ENCODE results near the gene KLRB1.
"Not testable (repeated sequence)": the region's sequence is repeated elsewhere in the genome, so short reads cannot be mapped to it uniquely, and the experiment has no call there.

The KLRB1 gene

GRCh38 chr12:9610606-9611005 is 2.9 kb upstream of the KLRB1 start:
- not testable (repeated sequence) for H3K4me1 ChIP-seq (ENCODE audit: control insufficient read depth in 2 of 2, insufficient read depth in 1 of 2, low read depth in 1 of 2, low read length in 2 of 2); H2BK15ac ChIP-seq (ENCODE audit: low read length); H2AFZ ChIP-seq (ENCODE audit: low read length); H3K4ac ChIP-seq (ENCODE audit: low read length); H3K23ac ChIP-seq (ENCODE audit: low read depth, low read length, poor library complexity); H2BK5ac ChIP-seq (ENCODE audit: low read length); H3K4me2 ChIP-seq (ENCODE audit: insufficient read depth, low read length, poor library complexity, severe bottlenecking); H3K14ac ChIP-seq (ENCODE audit: low read length); H4K91ac ChIP-seq (ENCODE audit: low read depth, low read length, poor library complexity); H3K36me3 ChIP-seq (replicated peaks in 1 of 2; ENCODE audit: control insufficient read depth in 2 of 2, insufficient read depth in 2 of 2, low read length in 2 of 2); H2AK5ac ChIP-seq (ENCODE audit: low read depth, low read length); H3K27me3 ChIP-seq (ENCODE audit: control insufficient read depth in 3 of 3, insufficient read depth in 3 of 3, low read depth in 1 of 3, low read length in 3 of 3); H2BK120ac ChIP-seq (ENCODE audit: low read depth, low read length); H2BK12ac ChIP-seq (ENCODE audit: low read length); H3K18ac ChIP-seq (ENCODE audit: low read length); DNase-seq (ENCODE audit: low spot score); H3K9ac ChIP-seq (ENCODE audit: low read depth, low read length, poor library complexity); H3K79me1 ChIP-seq (ENCODE audit: low read depth, low read length); H3K27ac ChIP-seq (replicated peaks; ENCODE audit: low read length); H3K4me3 ChIP-seq (ENCODE audit: low read length in 2 of 2); H3K9me3 ChIP-seq (replicated peaks in 1 of 2; ENCODE audit: control insufficient read depth in 2 of 2, insufficient read depth in 1 of 2, low read depth in 1 of 2, low read length in 2 of 2); H4K8ac ChIP-seq (ENCODE audit: low read depth, low read length)
- no CpG with 5 or more reads among the region's 5 CpGs for WGBS, 2 donors (ENCODE audit: extremely low coverage in 2 of 2, insufficient read length in 2 of 2, insufficient replicate concordance in 1 of 2)

- Histone ChIP-seq H3K9me3 (replicated peaks in 1 of 2; ENCODE audit: control insufficient read depth in 2 of 2, insufficient read depth in 1 of 2, low read depth in 1 of 2, low read length in 2 of 2) (peaks cover 0 to 4% of the 10 kb centered on the region in 2 donors), H4K91ac (ENCODE audit: low read depth, low read length, poor library complexity) (no peak overlapping the region), H3K23ac (ENCODE audit: low read depth, low read length, poor library complexity) (no peak overlapping the region), H3K4me1 (ENCODE audit: control insufficient read depth in 2 of 2, insufficient read depth in 1 of 2, low read depth in 1 of 2, low read length in 2 of 2) (no peaks in the 10 kb centered on the region), H2BK120ac (ENCODE audit: low read depth, low read length) (no peak overlapping the region), H3K18ac (ENCODE audit: low read length) (no peak overlapping the region), H2BK5ac (ENCODE audit: low read length) (no peak overlapping the region), H3K36me3 (replicated peaks in 1 of 2; ENCODE audit: control insufficient read depth in 2 of 2, insufficient read depth in 2 of 2, low read length in 2 of 2) (no peaks in the 10 kb centered on the region), H3K9ac (ENCODE audit: low read depth, low read length, poor library complexity) (no peak overlapping the region), H2AFZ (ENCODE audit: low read length) (no peak overlapping the region), H2BK15ac (ENCODE audit: low read length) (no peak overlapping the region), H3K27me3 (ENCODE audit: control insufficient read depth in 3 of 3, insufficient read depth in 3 of 3, low read depth in 1 of 3, low read length in 3 of 3) (no peaks in the 10 kb centered on the region), H4K8ac (ENCODE audit: low read depth, low read length) (no peak overlapping the region), H3K27ac (replicated peaks; ENCODE audit: low read length) (no peak overlapping the region), H2AK5ac (ENCODE audit: low read depth, low read length) (no peak overlapping the region), H3K4me3 (ENCODE audit: low read length in 2 of 2) (no peak overlapping the region), H3K79me1 (ENCODE audit: low read depth, low read length) (no peaks in the 10 kb centered on the region), H2BK12ac (ENCODE audit: low read length) (no peak overlapping the region), H3K14ac (ENCODE audit: low read length) (no peak overlapping the region), H3K4me2 (ENCODE audit: insufficient read depth, low read length, poor library complexity, severe bottlenecking) (no peak overlapping the region), H3K4ac (ENCODE audit: low read length) (no peak overlapping the region)
- WGBS, 2 donors (ENCODE audit: extremely low coverage in 2 of 2, insufficient read length in 2 of 2, insufficient replicate concordance in 1 of 2), result no CpG with 5 or more reads among the region's 4 CpGs
- DNase-seq (ENCODE audit: low spot score), result no peak
Observed at GRCh38 chr12:9606736-9607372, 862 bp downstream of the KLRB1 start.

DNA sequence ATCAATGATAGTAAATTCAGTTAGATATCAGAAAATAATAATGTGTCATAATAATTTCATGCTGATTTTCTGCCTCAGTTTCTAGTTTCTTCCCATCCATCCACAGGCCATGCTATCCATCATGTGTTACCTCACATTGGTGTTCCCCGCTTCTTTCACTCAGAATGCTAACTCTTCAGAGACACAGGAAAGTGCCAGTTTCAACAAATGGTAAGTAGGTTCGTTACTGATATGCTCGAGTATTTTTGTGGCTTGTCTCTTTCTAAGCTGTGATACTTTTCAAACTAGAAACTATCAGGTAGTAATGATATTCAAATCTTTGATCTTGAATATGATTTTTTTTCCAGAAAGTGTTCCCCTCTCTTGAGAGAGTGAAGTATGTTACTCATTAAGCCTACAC is 1.5 kb downstream of the KLRB1 start:
- Histone ChIP-seq H3K27me3 (ENCODE audit: control insufficient read depth in 3 of 3, insufficient read depth in 3 of 3, low read depth in 1 of 3, low read length in 3 of 3) (no peaks in the 10 kb centered on the region), H2BK120ac (ENCODE audit: low read depth, low read length) (no peak overlapping the region), H2BK5ac (ENCODE audit: low read length) (no peak overlapping the region), H2BK12ac (ENCODE audit: low read length) (no peak overlapping the region), H3K4me3 (ENCODE audit: low read length in 2 of 2) (no peak overlapping the region), H4K8ac (ENCODE audit: low read depth, low read length) (no peak overlapping the region), H2AFZ (ENCODE audit: low read length) (no peak overlapping the region), H3K14ac (ENCODE audit: low read length) (no peak overlapping the region), H3K9ac (ENCODE audit: low read depth, low read length, poor library complexity) (no peak overlapping the region), H3K79me1 (ENCODE audit: low read depth, low read length) (no peaks in the 10 kb centered on the region), H3K9me3 (replicated peaks in 1 of 2; ENCODE audit: control insufficient read depth in 2 of 2, insufficient read depth in 1 of 2, low read depth in 1 of 2, low read length in 2 of 2) (peaks cover 0 to 4% of the 10 kb centered on the region in 2 donors), H3K23ac (ENCODE audit: low read depth, low read length, poor library complexity) (no peak overlapping the region), H3K4ac (ENCODE audit: low read length) (no peak overlapping the region), H4K91ac (ENCODE audit: low read depth, low read length, poor library complexity) (no peak overlapping the region), H2BK15ac (ENCODE audit: low read length) (no peak overlapping the region), H3K4me1 (ENCODE audit: control insufficient read depth in 2 of 2, insufficient read depth in 1 of 2, low read depth in 1 of 2, low read length in 2 of 2) (no peaks in the 10 kb centered on the region), H3K18ac (ENCODE audit: low read length) (no peak overlapping the region), H3K4me2 (ENCODE audit: insufficient read depth, low read length, poor library complexity, severe bottlenecking) (no peak overlapping the region), H3K36me3 (replicated peaks in 1 of 2; ENCODE audit: control insufficient read depth in 2 of 2, insufficient read depth in 2 of 2, low read length in 2 of 2) (no peaks in the 10 kb centered on the region), H2AK5ac (ENCODE audit: low read depth, low read length) (no peak overlapping the region), H3K27ac (replicated peaks; ENCODE audit: low read length) (no peak overlapping the region)
- DNase-seq (ENCODE audit: low spot score), result no peak
- WGBS, 2 donors (ENCODE audit: extremely low coverage in 2 of 2, insufficient read length in 2 of 2, insufficient replicate concordance in 1 of 2), result no CpG with 5 or more reads among the region's 3 CpGs

- no peak overlapping the region for H2BK12ac ChIP-seq (ENCODE audit: low read length)
- no peak overlapping the region for H3K4me3 ChIP-seq (ENCODE audit: low read length in 2 of 2)
- no peak overlapping the region for H3K23ac ChIP-seq (ENCODE audit: low read depth, low read length, poor library complexity)
- no peak overlapping the region for H3K27ac ChIP-seq (replicated peaks; ENCODE audit: low read length)
- no peak overlapping the region for H4K8ac ChIP-seq (ENCODE audit: low read depth, low read length)
- no peak overlapping the region for H2BK15ac ChIP-seq (ENCODE audit: low read length)
- peaks cover 0 to under 1% of the 10 kb centered on the region in 2 donors for H3K9me3 ChIP-seq (replicated peaks in 1 of 2; ENCODE audit: control insufficient read depth in 2 of 2, insufficient read depth in 1 of 2, low read depth in 1 of 2, low read length in 2 of 2)
- H2AFZ ChIP-seq (ENCODE audit: low read length), result no peak overlapping the region
- H2BK5ac ChIP-seq (ENCODE audit: low read length), result no peak overlapping the region
- no peak overlapping the region for H2AK5ac ChIP-seq (ENCODE audit: low read depth, low read length)
- WGBS, 2 donors (ENCODE audit: extremely low coverage in 2 of 2, insufficient read length in 2 of 2, insufficient replicate concordance in 1 of 2), result no CpG with 5 or more reads among the region's 2 CpGs
- no peak for DNase-seq (ENCODE audit: low spot score)
- no peaks in the 10 kb centered on the region for H3K36me3 ChIP-seq (replicated peaks in 1 of 2; ENCODE audit: control insufficient read depth in 2 of 2, insufficient read depth in 2 of 2, low read length in 2 of 2)
- H3K79me1 ChIP-seq (ENCODE audit: low read depth, low read length), result no peaks in the 10 kb centered on the region
- H3K18ac ChIP-seq (ENCODE audit: low read length), result no peak overlapping the region
- H3K9ac ChIP-seq (ENCODE audit: low read depth, low read length, poor library complexity), result no peak overlapping the region
- H2BK120ac ChIP-seq (ENCODE audit: low read depth, low read length), result no peak overlapping the region
- no peaks in the 10 kb centered on the region for H3K4me1 ChIP-seq (ENCODE audit: control insufficient read depth in 2 of 2, insufficient read depth in 1 of 2, low read depth in 1 of 2, low read length in 2 of 2)
- no peak overlapping the region for H3K4me2 ChIP-seq (ENCODE audit: insufficient read depth, low read length, poor library complexity, severe bottlenecking)
- no peak overlapping the region for H3K4ac ChIP-seq (ENCODE audit: low read length)
- no peak overlapping the region for H4K91ac ChIP-seq (ENCODE audit: low read depth, low read length, poor library complexity)
- H3K14ac ChIP-seq (ENCODE audit: low read length), result no peak overlapping the region
- no peaks in the 10 kb centered on the region for H3K27me3 ChIP-seq (ENCODE audit: control insufficient read depth in 3 of 3, insufficient read depth in 3 of 3, low read depth in 1 of 3, low read length in 3 of 3)
Observed at GRCh38 chr12:9605483-9605882, 2.2 kb downstream of the KLRB1 start.

All from neuronal stem cell (in vitro differentiated cells).